IPS DF 19.7 (cell line): ENCODE measurements around the gene FKBP11.
"Not testable (repeated sequence)": the region's sequence is repeated elsewhere in the genome, so short reads cannot be mapped to it uniquely, and the experiment has no call there.

Source experiments
- DNase-seq: peaks from one replicate; pipeline ENCODE4 v3.0.0-alpha.2; 2013; ENCODE audit warnings: low read depth, low spot score

FKBP11 gene

GRCh38 chr12:48910196-48910595 lies 15.1 kb downstream of the FKBP11 start:
- no peak for DNase-seq

- DNase-seq, result not testable (repeated sequence)
Observed at GRCh38 chr12:48909698-48910097, 15.6 kb downstream of the FKBP11 start.

- no peak for DNase-seq
Observed at GRCh38 chr12:48907245-48907644, 18.0 kb downstream of the FKBP11 start.

GRCh38 chr12:48903982-48904411 lies 21.3 kb downstream of the FKBP11 start:
- DNase-seq, result no peak

GRCh38 chr12:48903363-48903981 lies 21.8 kb downstream of the FKBP11 start:
- DNase-seq, result no peak

- no peak for DNase-seq
Observed at GRCh38 chr12:48901278-48901677, 24.0 kb downstream of the FKBP11 start.

- no peak for DNase-seq
Observed at GRCh38 chr12:48899651-48900050, 25.6 kb downstream of the FKBP11 start.

- no peak for DNase-seq
Observed at GRCh38 chr12:48894271-48894670, 31.0 kb downstream of the FKBP11 start.

- no peak for DNase-seq
Observed at GRCh38 chr12:48890657-48891418, 34.5 kb downstream of the FKBP11 start.

GRCh38 chr12:48889679-48890078 lies 35.6 kb downstream of the FKBP11 start:
- no peak for DNase-seq

GRCh38 chr12:48883305-48884161 lies 41.8 kb downstream of the FKBP11 start:
- no peak for DNase-seq

- no peak for DNase-seq
Observed at GRCh38 chr12:48882972-48883304, 42.4 kb downstream of the FKBP11 start.

GRCh38 chr12:48882315-48882687 lies 43.0 kb downstream of the FKBP11 start:
- DNase-seq, result no peak

- DNase-seq, result no peak
Observed at GRCh38 chr12:48881686-48882314, 43.5 kb downstream of the FKBP11 start.

GRCh38 chr12:48880647-48881046 lies 44.6 kb downstream of the FKBP11 start:
- DNase-seq, result no peak

- no peak for DNase-seq
Observed at GRCh38 chr12:48878548-48878947, 46.7 kb downstream of the FKBP11 start.

- no peak for DNase-seq
Observed at GRCh38 chr12:48875944-48876515, 49.3 kb downstream of the FKBP11 start.

GRCh38 chr12:48873534-48873933 lies 51.8 kb downstream of the FKBP11 start:
- DNase-seq, result not testable (repeated sequence)

GRCh38 chr12:48873096-48873495 lies 52.2 kb downstream of the FKBP11 start:
- DNase-seq, result no peak
